GM21390 (cell line): ENCODE data around the gene DAP.
"Not testable (repeated sequence)": the region's sequence is repeated elsewhere in the genome, so short reads cannot be mapped to it uniquely, and the experiment has no call there.

Experiments used
- ATAC-seq: cut with Tn5 transposase; IDR thresholded peaks from one replicate; pipeline ENCODE4 v1.9.1; 2021; ENCODE audit not compliant: unreplicated experiment

Gene DAP

DNA sequence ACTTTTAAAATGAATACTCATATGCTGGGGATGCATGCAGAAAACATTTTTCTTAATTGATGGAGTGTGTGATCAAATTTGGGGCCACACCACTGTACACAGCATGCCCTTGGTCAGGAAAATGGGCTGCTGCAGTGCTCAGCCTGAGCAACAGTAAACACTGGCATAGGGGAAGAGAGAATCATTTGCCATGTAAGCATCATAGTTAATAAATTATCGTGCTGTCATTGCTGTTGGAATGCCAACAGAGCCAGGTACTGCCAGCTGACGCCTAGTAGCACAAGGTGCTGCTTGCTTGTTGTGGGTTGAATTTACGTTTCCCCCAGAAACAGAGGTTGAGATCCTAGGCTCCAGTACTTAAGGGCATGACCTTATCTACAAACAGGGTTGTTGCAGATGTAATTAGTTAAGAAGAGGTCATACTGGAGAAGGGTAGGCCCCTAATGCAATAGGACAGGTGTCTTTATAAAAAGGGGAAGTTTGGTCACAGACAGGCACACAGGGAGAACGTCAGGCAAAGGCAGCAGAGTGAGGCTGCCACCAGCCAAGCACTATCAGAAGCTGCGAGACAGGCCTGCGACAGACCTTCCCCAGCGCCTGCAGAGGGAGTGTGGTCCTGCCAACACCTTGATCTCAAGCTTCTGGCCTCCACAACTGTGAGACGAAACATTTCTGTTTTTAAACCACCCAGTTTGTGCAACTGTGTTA is 25.3 kb downstream of the DAP start:
- peak; percentile 65 for ATAC-seq

DNA sequence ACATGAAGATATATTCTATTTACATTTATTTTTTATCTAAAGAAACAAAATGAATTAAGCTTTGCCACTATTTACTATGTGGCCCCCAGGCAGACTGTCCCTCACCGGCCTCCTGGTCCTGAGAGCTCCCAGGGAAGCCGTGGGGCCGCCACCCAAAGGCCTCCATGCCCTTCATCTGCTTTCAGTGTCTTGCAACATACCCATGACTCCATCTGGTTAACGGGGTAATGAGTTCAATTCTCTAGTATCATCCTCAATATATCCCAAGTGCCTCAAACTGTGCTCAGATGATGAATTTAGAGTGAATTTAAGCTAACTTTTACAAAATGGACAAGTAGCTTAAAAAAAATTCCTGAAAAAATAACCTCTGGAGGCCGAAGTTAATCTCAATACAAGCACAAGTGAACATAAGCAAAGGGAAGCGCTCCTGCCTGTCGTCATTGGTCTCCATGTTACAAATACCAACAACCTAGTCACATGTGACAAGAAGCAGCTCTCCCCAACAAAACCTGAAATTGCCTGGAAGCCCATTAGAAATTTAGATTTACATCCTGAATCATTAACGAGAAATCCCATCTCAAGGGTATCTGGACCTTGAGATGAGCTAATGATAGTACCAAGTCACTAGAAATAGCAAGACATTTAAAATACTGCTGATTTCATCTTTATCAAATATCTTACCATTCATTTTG is 26.1 kb downstream of the DAP start:
- ATAC-seq, result no peak

DNA sequence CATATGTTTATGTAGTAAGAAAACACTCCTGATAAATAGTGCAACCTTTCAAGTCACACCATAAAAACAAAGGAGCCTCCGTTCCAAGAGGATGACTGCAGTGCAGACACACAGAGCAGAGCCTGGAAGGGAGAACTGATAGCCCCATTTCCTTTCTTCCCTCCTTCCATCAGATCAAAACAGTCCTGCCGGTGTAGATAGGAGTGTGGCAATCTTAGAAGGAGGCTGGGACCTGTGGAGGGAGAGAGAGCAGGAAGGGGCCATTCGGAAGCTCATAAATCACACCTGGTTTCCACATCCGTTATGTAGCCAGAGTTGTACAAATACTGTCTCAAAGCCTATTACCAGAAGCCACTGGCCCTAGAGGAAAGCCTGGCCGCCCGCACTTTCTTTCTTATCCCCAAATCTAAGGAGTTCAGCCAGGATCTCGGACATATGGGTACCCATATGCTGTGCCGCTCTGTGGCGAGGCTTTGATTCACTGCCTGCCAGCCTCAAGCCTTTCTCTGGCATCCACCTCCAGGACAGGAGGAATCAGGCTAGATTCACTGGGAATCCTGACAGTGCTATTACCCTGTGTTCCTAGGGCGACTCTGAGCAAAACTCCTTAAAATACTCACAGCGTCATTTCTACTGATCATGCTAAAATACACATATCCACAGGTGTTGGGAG is 26.9 kb downstream of the DAP start:
- ATAC-seq, result no peak

DNA sequence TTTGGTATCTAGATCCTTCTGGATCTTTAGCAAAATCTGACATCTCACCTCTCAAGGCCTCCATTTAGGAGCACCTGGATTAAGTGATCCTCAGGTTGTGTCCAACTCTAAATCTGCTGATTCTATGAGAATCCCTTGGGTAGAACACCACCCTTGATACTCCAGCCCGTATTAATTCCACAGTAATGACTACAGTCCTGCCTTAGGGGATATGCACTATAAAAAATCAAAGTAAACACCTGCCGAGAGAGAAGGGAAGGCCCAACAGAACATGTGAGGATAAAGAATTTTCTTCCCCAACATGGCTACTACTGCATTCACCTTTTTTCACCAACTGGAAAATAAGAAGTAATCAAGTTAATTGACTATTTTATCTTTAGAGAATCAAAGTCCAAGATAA is 27.6 kb downstream of the DAP start:
- ATAC-seq, result no peak

DNA sequence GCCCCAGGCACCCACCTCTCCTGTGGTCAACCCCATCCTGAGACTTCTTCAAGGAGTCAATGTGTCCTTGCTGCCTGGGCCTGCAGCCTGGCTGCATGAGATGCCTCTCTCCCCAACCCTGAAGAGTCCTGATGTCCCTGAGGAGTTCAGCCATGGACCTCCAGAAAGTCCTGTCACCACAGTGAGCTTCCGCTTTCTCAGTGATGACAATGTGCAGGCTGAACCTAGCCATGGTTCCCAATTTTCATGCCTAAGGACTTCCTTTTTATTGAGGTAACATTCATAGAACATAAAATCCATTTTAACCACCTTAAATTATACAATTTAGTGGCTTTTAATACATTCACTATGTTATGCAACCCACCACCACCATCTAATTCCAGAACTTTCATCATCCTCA is 29.1 kb downstream of the DAP start:
- ATAC-seq, result no peak

DNA sequence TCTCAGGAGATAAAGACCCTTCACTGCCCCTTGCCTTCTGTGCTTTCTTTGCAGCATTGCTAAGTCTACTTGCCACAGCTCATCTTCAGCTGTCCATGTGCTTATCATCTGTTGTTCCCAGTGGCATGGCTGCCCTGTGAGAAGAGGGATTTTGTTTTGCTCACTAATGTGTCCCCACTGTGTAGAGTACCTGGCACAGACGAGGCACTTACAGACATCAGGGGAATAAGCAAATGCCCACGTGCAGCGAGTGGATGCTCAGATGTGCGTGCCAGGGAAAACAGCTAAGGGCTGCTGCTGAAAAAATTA is 31.0 kb downstream of the DAP start:
- ATAC-seq, result no peak

DNA sequence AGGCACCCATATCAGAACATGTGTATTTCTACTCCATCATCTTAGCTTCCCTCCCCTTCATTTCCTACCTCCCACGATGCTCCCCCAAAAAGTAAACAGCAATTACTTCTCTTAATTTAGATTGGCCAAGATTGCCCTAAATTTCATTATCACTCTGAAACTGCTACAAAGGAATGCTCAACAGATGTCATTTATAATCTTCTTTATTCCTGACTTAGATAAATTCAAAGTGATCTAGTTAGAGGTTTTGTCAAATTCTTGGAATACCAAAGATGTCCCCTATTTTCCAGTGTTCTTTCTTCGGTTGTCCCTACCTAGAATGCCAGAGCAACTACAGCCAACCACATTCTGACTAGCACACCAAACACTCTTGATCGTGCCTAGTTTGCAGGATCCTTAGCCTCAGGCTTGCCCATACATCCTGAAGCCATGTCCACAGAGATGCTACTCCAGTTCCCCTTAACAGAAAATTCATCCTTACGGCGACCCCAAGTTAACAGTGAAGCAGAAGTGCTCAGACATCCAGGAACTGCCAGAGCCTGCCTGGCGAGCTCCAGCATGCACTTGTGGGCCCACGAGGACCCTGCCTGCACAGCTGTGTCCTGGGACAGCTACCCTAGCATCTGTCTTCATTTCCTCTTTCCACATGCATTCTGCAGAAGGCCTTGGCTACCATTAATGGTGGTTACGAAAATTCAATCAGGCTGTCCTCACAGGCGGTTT is 31.6 kb downstream of the DAP start:
- ATAC-seq, result no peak

DNA sequence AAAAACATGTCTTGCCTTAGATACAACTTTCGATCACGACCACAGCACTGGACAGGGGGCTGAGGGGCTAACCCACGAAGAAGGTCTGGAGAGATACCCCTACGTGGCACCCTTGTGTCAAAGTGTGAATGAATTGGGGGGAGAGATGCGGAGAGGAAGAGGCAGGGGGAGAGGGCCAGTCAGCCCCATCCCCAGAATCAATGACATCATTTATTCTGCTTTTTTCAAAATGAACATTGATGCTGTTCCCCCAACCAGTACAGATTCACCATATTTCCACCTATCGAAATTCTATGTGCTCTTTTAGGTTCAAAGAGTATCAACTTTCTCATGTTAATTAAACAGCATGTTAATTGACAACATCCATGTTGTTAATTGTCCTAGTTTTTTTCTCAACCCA is 32.4 kb downstream of the DAP start:
- ATAC-seq, result no peak

DNA sequence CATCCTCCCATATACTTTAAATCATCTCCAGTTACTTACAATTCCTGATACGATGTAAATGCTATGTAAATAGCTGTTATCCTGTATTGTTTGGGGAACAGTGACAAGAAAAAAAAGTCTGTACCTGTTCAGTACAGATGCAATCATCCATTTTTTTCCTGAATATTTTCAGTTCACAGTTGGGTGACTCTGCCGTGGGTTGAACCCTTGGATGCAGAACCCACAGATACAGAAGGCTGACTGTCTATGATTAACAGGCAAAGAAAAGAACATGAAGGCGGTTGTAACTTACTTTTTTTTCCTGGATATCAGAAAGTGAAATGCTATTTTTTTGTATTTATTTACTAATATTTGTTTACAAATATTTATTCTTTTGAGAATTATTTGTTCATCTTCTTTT is 33.2 kb downstream of the DAP start:
- no peak for ATAC-seq

DNA sequence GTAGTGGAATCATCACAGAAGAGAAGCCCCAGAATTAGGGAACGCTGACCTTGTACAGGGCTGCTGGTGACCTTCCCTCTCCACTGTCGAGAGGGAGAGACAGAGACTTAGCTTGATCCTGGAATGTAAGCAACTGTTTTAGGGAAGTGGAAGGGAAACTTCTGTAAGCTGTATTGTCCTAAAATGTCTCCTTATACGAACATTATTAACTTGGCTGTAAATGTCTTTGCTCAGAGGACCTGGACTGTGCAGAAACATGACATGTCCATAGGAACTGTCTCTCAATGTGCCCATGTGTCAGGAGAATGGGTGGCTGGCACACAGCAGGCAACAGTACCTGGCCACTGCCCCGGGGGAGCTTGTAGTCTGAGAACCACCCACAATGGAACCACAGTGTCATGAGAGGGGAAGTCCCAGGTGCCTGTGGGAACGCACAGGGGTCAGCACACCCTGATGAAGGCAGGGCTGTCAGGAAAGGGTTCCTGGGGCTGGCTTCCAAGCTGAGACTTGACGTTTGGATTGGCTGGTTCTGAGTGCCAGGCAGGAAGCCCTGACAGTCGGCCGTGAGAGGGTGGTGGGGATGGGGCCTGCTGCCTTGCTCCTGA is 34.0 kb downstream of the DAP start:
- ATAC-seq, result peak; percentile 82

DNA sequence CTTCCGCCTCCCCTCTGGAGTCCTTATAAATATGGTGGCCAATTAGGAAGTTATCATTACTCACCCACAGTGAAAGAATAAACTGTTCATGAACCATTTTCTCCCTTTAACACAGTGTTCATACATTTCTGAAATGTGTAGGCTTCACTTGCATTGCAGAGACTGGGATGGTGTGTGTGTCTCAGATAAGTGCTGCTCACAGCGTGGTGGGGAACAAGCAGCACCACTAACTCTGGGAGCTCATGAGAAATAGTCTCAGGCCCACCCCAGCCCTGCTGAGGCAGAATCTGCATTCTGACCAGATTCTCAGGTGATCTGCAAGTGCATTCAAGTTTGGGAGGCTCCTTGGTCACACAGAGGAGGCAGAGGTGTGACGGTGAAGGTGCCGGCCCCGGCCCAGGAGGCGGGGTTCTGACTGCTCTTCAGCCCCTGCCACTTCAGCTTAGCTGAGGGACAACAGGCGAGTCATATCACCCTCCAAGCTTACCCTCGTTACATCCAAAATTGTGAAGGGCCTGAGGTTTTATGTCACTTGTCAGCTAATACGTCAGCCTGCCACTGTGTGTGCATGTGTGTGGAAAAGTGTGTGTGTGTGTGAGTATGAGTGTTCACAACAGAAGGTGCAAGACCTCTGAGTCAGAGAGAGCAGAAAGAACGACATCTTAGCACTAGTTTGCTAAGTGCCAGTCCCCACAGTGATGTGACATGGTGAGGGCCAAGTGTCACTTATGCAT is 34.7 kb downstream of the DAP start:
- no peak for ATAC-seq

DNA sequence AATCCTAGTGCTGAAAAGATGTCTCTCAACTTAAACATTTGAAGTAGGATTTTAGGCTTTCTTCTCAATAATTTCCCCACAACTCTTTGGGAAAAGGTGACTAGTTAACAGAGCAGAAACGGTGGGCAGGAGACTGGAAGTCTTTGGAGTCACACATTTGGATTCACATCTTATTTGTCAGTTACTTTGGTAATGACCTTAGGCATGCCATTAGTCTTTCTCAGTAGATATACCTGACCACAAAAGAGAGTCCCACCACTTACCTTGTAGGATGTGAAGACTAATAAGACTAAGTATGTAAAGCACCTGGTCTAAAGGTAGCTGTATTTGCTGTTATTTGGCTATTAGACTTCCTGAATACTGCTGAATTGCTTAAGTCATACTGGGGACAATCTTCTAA is 35.4 kb downstream of the DAP start:
- ATAC-seq, result no peak

DNA sequence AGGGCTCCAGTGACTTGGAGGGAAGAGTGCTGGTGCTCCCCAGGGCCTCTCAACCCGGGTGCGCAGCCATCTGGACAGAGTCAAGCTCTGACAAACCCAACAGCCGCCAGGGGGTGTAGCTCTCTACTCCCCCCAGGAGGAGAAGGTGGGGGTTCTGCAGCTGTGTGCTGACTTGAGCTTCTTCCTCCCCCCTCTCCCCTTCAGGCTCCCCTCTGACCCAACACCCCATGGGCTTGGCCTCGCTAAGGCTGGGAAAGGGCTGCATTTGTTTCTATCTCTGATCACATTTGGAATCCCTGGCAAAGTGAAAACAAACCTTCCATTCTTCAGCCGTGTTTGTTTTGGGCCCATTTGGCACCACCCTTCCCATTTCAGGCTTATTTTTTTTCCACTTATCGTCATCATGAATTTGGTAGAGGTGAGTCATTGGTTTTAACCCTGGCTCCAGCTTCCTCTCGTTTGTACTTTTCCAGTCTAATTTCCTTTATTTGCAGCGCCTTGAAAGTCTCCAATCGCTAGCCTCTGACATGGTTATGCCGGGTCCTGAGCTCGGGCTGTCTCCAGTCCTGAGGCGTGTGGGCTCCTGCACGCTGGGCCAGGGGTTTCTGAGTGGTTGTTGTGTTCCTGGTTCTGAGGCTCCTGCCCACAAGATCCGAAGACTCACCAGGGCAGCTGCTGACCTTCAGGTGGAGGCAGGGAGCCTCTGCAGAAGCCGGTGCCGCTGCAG is 36.1 kb downstream of the DAP start:
- ATAC-seq, result no peak

DNA sequence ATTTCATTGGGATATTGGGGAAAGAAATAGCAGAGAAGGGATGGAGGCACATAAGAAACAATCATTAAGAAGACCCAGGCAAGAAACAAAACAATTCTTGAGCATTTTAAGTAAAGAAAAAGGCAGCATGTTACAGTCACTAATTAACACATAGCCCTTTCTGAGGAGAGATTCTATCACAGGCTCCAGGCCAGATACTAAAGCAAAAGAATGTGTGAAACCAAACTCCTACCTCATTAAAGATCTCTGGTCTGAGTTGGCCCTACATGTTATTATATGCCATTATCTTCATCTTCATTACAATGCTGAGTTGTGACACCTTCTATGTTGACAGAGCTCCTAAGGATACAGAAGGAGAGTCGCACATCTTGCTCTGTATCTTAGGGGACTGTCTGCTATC is 37.5 kb downstream of the DAP start:
- ATAC-seq, result no peak

DNA sequence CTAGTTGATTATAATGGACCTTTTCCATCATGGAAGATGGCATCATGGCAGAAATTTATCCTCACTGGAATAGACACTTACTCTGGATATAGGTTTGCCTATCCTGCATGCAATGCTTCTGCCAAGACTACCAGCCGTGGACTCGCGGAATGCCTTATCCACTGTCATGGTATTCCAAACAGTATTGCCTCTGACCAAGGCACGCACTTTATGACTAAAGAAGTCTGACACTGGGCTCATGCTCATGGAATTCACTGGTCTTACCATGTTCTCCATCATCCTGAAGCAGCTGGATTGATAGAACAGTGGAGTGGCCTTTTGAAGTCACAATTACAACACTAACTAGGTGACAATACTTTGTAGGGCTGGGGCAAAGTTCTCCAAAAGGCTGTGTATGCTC is 40.3 kb downstream of the DAP start:
- not testable (repeated sequence) for ATAC-seq

DNA sequence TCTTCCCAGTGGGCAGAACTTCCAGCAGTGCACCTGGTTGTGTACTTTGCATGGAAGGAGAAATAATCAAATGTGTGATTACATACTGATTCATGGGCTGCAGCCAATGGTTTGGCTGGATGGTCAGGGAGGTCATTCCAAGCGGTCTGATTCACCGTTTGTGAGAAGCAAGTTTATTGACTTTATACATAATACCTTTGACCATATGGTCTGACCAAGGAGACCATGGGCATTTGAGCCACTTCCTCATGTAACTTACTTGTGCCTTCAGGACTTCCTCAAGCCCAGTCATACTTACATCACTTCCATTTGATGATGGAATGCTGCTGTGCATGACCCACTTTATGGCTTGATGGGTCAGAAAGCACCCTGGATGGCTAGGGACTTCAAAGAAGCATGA is 41.1 kb downstream of the DAP start:
- no peak for ATAC-seq

DNA sequence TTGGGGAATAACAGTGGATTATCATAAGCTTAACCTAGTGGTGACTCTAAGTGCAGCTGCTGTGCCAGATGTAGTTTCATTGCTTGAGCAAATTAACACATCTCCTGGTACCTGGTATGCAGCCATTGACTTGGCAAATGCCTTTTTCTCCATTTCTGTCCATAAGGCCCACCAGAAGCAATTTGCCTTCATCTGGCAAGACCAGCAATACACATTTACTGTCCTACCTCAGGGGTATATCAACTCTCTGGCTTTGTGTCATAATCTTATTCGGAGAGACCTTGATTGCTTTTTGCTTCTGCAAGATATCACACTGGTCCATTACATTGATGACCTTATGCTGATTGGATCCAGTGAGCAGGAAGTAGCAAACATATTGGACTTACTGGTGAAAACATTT is 42.4 kb downstream of the DAP start:
- ATAC-seq, result not testable (repeated sequence)

DNA sequence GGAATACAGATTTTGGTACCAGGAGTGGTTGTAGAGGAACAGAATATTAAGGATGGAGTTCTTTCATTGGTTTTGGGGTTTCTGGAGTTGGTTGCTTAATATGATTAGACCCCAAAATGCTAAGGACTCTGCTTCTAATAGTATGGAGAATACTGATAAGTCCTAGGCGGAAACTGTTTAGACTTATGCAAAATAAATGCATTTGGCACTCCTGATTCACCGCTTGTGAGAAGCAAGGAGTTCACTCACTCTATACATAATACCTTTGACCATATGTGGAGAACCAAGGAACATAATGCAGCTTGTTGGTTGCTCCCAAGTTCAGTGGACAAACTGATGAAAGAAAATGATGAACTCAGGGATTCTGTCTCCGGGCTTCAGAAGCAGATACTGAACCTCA is 44.2 kb downstream of the DAP start:
- ATAC-seq, result not testable (repeated sequence)

DNA sequence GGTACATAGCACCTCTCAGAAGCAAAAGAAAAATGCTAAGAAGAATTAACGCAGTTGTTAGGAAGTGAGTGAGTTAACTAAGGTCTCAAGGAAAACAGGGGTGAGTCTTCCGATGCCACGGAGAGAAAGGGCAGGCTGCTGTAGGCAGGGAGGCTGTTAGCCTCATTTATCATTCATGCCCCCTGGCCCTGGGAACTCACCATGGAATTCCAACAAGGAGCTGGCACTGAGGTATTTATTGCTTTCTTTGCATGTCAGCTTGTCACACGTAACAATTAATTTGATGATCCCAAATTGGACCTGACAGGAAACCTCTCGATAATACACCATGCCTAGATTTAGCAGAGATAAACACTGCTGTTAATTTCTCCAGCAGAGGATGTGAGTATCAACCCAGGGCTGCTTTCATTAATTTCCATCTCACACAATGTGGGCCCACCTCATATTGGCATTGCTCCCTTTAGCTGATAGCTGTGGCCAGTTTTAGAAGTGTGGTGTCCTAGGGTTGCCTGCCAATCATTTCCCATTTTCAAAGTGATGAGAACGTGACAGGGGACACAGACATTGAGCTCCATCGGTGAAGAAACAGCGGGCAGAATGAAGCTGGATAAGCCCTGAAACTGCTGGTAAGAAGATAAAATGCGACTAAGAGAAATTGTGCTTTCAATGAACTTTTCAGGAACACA is 45.3 kb downstream of the DAP start:
- no peak for ATAC-seq
